ENCODE results near the gene KLHL7.

GRCh38 chr7:23213755-23214154, 108.2 kb downstream of the KLHL7 start:
- TF ChIP-seq ARNT (IDR thresholded peaks at IDR 0.05) (no peak), SUZ12 (IDR thresholded peaks at IDR 0.05) (no peak), FOXK2 (IDR thresholded peaks at IDR 0.05) (no peak), ZNF384 (IDR thresholded peaks at IDR 0.05) (no peak), FOXM1 (IDR thresholded peaks at IDR 0.05; ENCODE audit: borderline replicate concordance) (no peak), BHLHE40 (IDR thresholded peaks at IDR 0.05; ENCODE audit: borderline replicate concordance) (no peak)
